ENCODE data around the gene IL25. TPM values are rescaled to one million over a fixed set of nuclear protein-coding genes. Genes with fewer than 3 reads are reported as not detected.
A peak's percentile ranks its signal among the peaks of the same experiment; 100 is the strongest.

Gene IL25
- total and polyA plus RNA-seq, 10 of the 15 experiments (the other 5 are each of a cell fraction or from before 2014, with no cell fraction given) = not detected

DNA sequence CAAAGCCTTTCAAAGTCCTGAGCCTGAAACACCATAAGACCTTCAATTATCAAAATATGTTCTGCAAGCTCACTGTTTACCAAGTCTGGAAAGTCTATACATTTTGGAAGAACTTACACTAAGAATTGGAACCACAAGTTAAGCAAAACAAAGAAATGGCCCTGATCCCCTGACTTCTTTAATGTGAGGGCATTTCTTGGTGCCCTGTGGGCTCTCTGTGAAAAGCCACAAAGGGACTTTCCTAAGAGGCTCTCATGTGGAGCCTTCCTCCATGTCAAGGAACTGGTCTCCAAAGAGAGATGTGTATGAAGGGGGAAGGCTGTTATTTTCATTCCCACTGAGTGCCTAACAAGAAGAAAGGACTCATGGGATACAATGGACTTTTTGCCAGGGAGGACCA lies 49.0 kb downstream of the IL25 start:
- ChIA-PET CTCF (interaction anchor here (1.0 kb wide), 1 partner anchor 42 kb away, joined by 3 read pairs; no protein-coding TSS in a partner anchor), POLR2A (no interaction called here), RAD21 (ENCODE audit: unreplicated experiment) (no interaction called here), SMC1A (ENCODE audit: uncharacterized antibody, unreplicated experiment) (no interaction called here)
- no peaks in the 10 kb centered on the region; a peak in 1 of 4 replicates for H3K27me3 ChIP-seq (replicated peaks in 1 of 2; ENCODE audit: control insufficient read depth in 2 of 2, insufficient read depth in 2 of 2, low read length in 1 of 2)
- TF ChIP-seq, protein P1, sequence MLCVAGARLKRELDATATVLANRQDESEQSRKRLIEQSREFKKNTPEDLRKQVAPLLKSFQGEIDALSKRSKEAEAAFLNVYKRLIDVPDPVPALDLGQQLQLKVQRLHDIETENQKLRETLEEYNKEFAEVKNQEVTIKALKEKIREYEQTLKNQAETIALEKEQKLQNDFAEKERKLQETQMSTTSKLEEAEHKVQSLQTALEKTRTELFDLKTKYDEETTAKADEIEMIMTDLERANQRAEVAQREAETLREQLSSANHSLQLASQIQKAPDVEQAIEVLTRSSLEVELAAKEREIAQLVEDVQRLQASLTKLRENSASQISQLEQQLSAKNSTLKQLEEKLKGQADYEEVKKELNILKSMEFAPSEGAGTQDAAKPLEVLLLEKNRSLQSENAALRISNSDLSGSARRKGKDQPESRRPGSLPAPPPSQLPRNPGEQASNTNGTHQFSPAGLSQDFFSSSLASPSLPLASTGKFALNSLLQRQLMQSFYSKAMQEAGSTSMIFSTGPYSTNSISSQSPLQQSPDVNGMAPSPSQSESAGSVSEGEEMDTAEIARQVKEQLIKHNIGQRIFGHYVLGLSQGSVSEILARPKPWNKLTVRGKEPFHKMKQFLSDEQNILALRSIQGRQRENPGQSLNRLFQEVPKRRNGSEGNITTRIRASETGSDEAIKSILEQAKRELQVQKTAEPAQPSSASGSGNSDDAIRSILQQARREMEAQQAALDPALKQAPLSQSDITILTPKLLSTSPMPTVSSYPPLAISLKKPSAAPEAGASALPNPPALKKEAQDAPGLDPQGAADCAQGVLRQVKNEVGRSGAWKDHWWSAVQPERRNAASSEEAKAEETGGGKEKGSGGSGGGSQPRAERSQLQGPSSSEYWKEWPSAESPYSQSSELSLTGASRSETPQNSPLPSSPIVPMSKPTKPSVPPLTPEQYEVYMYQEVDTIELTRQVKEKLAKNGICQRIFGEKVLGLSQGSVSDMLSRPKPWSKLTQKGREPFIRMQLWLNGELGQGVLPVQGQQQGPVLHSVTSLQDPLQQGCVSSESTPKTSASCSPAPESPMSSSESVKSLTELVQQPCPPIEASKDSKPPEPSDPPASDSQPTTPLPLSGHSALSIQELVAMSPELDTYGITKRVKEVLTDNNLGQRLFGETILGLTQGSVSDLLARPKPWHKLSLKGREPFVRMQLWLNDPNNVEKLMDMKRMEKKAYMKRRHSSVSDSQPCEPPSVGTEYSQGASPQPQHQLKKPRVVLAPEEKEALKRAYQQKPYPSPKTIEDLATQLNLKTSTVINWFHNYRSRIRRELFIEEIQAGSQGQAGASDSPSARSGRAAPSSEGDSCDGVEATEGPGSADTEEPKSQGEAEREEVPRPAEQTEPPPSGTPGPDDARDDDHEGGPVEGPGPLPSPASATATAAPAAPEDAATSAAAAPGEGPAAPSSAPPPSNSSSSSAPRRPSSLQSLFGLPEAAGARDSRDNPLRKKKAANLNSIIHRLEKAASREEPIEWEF (IDR thresholded peaks at IDR 0.05; ENCODE audit: insufficient replicate concordance, low read depth, low read length) = no peak
- TF ChIP-seq NR2F1 (conservative IDR thresholded peaks at IDR 0.05) (peak; percentile 55; the same call in 1 of the 2 replicates), YY1 (IDR thresholded peaks at IDR 0.05; ENCODE audit: low read depth, low read length) (no peak), RUNX3 (IDR thresholded peaks at IDR 0.05; ENCODE audit: low read length) (peak; percentile 24)
- no peak for FAIRE-seq
- in situ Hi-C loops (cut with MboI) = no loop called here
- no peaks in the 10 kb centered on the region for H3K9me3 ChIP-seq (replicated peaks; ENCODE audit: control insufficient read depth, insufficient read depth, low read length)
- H3K4me3 ChIP-seq = no peak overlapping the region
- ATAC-seq = peak; percentile 85
- no peaks in the 10 kb centered on the region for H3K4me1 ChIP-seq (ENCODE audit: control insufficient read depth, insufficient read depth, low read length)
- H3K9ac ChIP-seq (ENCODE audit: control insufficient read depth, insufficient read depth, low read length) = no peak overlapping the region
- no peaks in the 10 kb centered on the region for H3K36me3 ChIP-seq (ENCODE audit: control insufficient read depth in 2 of 2, insufficient read depth in 2 of 2, low read length in 1 of 2)
- no peak for DNase-seq (ENCODE audit: low read depth, low spot score)
- no peak overlapping the region for H3K4me2 ChIP-seq (ENCODE audit: control insufficient read depth, insufficient read depth)
- H3K27ac ChIP-seq (ENCODE audit: control insufficient read depth, insufficient read depth) = no peak overlapping the region
- BruUV-seq (replicated peaks) = no TSS peak
- no peaks in the 10 kb centered on the region for H3K79me2 ChIP-seq (ENCODE audit: control insufficient read depth, insufficient read depth, low read length)
- intact Hi-C loops (cut with micrococcal nuclease; ENCODE audit: unreplicated experiment) = no loop called here
- no peaks in the 10 kb centered on the region for H4K20me1 ChIP-seq (ENCODE audit: control insufficient read depth, insufficient read depth)
- no peak overlapping the region for H2AFZ ChIP-seq (ENCODE audit: control insufficient read depth, low read depth, low read length)

All from GM12878 (cell line).